ENCODE data around the gene PROM2. TPM values are rescaled to one million over a fixed set of nuclear protein-coding genes. Genes with fewer than 3 reads are reported as not detected.

Gene PROM2
- total RNA-seq, 1 donor from 2014 or later: 0.29 TPM

DNA sequence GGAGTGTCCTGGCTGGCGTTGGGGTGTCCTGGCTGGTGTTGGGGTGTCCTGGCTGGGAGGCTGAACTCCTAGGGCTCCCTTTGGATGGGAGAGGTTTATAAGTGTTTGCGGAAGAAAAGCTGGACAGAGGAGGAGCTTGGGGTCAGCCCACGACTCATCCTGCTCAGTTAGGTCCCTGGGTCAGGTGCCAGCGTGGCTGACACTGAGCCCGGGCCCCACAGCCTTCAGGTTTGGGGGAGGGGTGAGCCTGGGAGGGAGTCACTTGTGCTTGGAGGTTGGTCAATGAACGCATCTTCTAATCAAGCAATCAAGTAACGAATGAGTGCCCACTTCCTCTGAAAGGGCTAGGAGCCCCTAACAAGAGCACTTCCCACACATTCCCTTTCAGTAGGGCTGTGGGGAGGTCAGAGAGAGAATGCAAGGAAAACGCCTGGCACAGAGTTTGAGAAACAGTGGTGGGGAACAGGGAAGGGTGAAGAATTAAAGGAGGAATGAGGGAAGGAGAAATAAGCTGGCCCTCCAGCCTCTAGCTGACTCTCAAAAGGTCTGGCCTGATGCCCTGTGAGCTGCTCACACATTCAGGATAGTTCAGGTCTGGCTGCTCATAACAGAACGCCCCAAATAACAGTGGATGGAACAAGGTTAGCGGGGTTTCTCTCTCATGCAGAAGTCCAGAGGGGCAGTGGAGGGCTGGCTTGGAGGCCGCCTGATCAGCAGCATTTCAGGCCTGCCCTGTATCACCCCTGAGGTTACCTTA lies 23.6 kb downstream of the PROM2 start:
- no peak for DNase-seq (ENCODE audit: low spot score)

GRCh38 chr2:95298486-95299111 lies 24.4 kb downstream of the PROM2 start:
- Mint-ChIP-seq H3K4me1 (ENCODE audit: low read depth) (no peaks in the 10 kb centered on the region), H3K27ac (no peak overlapping the region), H3K36me3 (ENCODE audit: low read depth) (no peaks in the 10 kb centered on the region), H3K4me3 (no peak overlapping the region), H3K27me3 (ENCODE audit: insufficient read depth) (peaks cover 3% of the 10 kb centered on the region), H3K9me3 (no peaks in the 10 kb centered on the region)
- intact Hi-C loops (cut with micrococcal nuclease): no loop called here
- no peak for DNase-seq (ENCODE audit: low spot score)

More for the DNA sequence above, 23.6 kb downstream of the PROM2 start:
- intact Hi-C loops (cut with micrococcal nuclease): no loop called here
- Mint-ChIP-seq H3K9me3 (no peaks in the 10 kb centered on the region), H3K27me3 (ENCODE audit: insufficient read depth) (peaks cover 3% of the 10 kb centered on the region), H3K4me1 (ENCODE audit: low read depth) (no peaks in the 10 kb centered on the region), H3K27ac (no peak overlapping the region), H3K36me3 (ENCODE audit: low read depth) (no peaks in the 10 kb centered on the region), H3K4me3 (no peak overlapping the region)

GRCh38 chr2:95299961-95300360 lies 25.7 kb downstream of the PROM2 start:
- no peak for DNase-seq (ENCODE audit: low spot score)
- H3K27me3 Mint-ChIP-seq (ENCODE audit: insufficient read depth): peaks cover 3% of the 10 kb centered on the region
- intact Hi-C loops (cut with micrococcal nuclease): no loop called here
- no peaks in the 10 kb centered on the region for H3K4me1 Mint-ChIP-seq (ENCODE audit: low read depth)
- H3K27ac Mint-ChIP-seq: no peak overlapping the region
- no peak overlapping the region for H3K4me3 Mint-ChIP-seq
- H3K36me3 Mint-ChIP-seq (ENCODE audit: low read depth): no peaks in the 10 kb centered on the region
- no peaks in the 10 kb centered on the region for H3K9me3 Mint-ChIP-seq

DNA sequence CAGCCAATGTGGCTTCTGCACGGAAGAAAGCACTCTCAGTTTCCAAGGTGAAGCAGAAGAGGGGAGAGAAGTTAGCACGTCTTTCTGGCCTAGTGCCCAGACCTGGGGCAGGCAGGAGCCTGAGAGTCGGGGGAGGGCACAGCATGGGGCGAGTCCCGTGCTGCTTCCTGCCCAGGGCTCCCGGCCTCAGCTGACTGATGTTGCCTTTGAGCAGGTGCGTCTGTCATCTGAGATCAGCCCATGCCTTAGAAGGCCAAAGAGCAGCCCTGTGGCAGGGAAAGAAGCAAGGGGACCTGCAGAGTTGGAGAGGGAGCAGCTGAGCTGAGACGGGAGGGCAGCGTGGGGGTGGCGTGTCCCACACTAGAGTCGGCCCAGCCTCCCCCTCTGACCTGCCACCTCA lies 26.2 kb downstream of the PROM2 start:
- Mint-ChIP-seq H3K9me3 (no peaks in the 10 kb centered on the region), H3K4me1 (ENCODE audit: low read depth) (no peaks in the 10 kb centered on the region), H3K4me3 (no peak overlapping the region), H3K36me3 (ENCODE audit: low read depth) (no peaks in the 10 kb centered on the region), H3K27ac (no peak overlapping the region), H3K27me3 (ENCODE audit: insufficient read depth) (peaks cover 3% of the 10 kb centered on the region)
- no peak for DNase-seq (ENCODE audit: low spot score)
- intact Hi-C loops (cut with micrococcal nuclease): no loop called here

DNA sequence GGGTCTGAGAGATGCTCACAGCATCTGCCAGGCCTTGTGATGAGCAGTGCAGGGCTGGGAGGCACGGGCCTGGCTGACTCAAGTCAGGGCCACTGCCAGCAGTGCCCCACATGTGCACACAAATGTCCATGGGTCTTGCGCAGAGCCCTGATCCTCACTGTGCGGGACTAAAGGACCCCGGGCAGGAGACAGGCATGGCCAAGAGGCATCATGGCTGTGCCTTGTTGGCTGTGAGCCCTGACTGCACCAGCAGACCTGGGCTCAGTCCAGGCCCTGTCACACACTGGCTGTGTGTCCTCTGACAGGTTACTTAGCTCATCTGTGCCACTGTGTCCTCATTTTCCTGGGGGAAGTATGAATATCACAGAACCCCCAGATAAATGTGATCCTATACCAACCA lies 26.9 kb downstream of the PROM2 start:
- no peaks in the 10 kb centered on the region for H3K36me3 Mint-ChIP-seq (ENCODE audit: low read depth)
- H3K4me1 Mint-ChIP-seq (ENCODE audit: low read depth): no peaks in the 10 kb centered on the region
- H3K4me3 Mint-ChIP-seq: no peak overlapping the region
- no peak overlapping the region for H3K27ac Mint-ChIP-seq
- no peak for DNase-seq (ENCODE audit: low spot score)
- H3K9me3 Mint-ChIP-seq: no peaks in the 10 kb centered on the region
- peaks cover 3% of the 10 kb centered on the region for H3K27me3 Mint-ChIP-seq (ENCODE audit: insufficient read depth)
- intact Hi-C loops (cut with micrococcal nuclease): no loop called here

DNA sequence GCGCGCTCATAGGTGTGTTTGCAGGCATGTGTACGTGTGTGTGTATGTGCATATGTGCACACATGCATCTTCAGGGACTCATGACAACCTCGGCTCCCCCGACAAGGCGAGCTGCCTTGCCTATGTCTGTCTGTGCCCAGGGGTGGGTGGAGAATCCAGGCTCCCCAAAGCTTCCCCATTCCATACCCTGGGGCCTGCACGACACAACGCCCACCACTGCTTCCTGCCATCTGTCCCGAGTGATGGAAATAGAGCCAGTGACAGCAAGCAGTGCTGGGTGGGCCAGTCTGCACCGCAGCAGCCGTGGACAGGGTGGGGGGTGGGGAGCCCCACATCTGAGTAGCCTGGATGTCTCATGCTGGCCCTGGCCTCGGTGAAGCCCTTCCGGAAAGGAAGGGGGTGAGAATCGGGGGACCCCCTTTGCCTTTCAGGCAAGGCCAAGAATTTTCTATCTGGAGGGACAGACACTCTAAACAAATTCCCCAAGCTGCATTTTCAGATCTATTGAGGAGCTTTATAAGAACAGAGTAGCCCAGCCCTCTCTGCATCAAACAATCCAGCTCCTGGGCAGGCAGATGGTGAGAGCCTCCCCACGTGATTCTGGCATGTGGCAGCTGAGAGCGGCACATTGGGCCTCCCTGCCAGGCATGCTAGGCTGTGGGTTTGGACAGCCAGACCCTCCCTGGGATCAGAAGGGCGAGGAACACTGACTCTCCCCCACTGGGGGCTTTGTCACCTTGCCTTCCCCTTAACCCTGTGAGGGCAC lies 27.8 kb downstream of the PROM2 start:
- no peak for DNase-seq (ENCODE audit: low spot score)
- no peaks in the 10 kb centered on the region for H3K9me3 Mint-ChIP-seq
- intact Hi-C loops (cut with micrococcal nuclease): no loop called here
- H3K36me3 Mint-ChIP-seq (ENCODE audit: low read depth): no peaks in the 10 kb centered on the region
- H3K4me3 Mint-ChIP-seq: no peak overlapping the region
- peaks cover under 1% of the 10 kb centered on the region for H3K27me3 Mint-ChIP-seq (ENCODE audit: insufficient read depth)
- H3K4me1 Mint-ChIP-seq (ENCODE audit: low read depth): no peaks in the 10 kb centered on the region
- H3K27ac Mint-ChIP-seq: no peak overlapping the region

DNA sequence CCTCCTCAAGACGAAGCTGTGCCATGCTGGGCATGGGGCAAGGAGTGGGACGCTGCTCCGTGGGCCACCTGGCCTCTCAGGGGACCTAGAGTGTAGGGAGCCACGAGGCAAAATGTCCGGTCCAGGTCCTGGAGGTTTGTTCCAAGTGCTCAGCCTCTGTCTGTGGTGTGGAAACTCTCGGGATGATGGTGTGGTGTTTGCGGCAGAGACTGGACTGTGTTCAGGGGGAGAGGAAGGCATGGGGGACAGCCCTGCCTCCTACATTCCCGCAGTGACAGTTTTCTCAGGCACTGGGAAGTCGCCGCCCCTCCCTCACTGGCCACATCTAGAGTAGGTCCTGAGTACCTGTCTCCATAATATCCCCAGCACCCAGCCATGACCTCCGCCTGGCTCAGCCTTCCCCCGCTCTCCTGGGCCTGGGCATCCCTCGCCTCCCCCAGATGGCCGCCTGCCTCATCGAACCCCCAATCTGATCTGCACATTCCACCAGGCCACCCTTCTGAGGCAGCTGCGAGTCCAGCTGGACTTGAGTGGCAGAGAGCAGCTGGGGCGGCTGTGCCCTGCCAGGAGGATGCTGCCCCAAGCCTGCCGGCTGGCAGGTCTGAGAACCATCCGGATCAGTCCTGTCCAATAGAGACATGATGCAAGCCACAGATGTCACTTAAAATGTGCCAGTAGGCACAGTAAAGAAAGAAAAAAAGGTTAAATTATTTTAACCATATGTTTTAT lies 29.1 kb downstream of the PROM2 start:
- H3K36me3 Mint-ChIP-seq (ENCODE audit: low read depth): no peaks in the 10 kb centered on the region
- no peaks in the 10 kb centered on the region for H3K9me3 Mint-ChIP-seq
- no peaks in the 10 kb centered on the region for H3K4me1 Mint-ChIP-seq (ENCODE audit: low read depth)
- no peak for DNase-seq (ENCODE audit: low spot score)
- H3K4me3 Mint-ChIP-seq: no peak overlapping the region
- intact Hi-C loops (cut with micrococcal nuclease): no loop called here
- H3K27ac Mint-ChIP-seq: no peak overlapping the region
- H3K27me3 Mint-ChIP-seq (ENCODE audit: insufficient read depth): no peaks in the 10 kb centered on the region

DNA sequence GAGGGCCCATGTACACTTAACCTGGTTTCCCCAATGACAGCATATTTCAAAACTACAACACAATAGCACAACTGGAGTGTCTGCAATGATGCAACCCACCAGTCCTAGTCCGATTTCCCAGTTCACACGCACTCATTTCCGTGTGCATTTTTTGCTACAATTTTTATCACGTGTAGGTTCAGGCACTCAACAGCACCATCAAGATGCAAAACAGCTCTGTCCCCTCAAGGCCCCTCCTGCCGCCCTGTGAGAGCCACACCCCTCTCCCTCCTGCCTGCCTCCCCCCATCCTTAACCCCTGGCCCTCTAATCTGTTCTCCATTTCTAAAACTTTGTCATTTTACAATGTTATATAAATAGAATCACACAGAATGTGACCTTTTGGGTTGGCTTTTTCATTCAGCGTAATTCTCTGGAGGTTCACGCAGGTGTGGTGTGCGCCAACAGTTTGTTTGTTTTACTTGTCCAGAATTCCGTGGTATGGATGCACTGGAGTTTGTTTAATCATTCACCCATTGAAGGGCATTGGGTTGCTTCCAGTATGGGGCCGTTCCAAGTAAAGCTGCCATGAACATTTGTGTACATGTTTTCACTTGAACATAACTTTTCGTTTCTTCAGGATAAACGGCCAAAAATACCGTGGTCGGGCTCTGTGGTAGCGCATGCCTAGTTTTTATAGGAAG lies 31.3 kb downstream of the PROM2 start:
- Mint-ChIP-seq H3K27ac (no peak overlapping the region), H3K4me3 (no peak overlapping the region), H3K36me3 (ENCODE audit: low read depth) (no peaks in the 10 kb centered on the region), H3K9me3 (no peaks in the 10 kb centered on the region), H3K4me1 (ENCODE audit: low read depth) (no peaks in the 10 kb centered on the region), H3K27me3 (ENCODE audit: insufficient read depth) (no peaks in the 10 kb centered on the region)
- intact Hi-C loops (cut with micrococcal nuclease): no loop called here
- no peak for DNase-seq (ENCODE audit: low spot score)

DNA sequence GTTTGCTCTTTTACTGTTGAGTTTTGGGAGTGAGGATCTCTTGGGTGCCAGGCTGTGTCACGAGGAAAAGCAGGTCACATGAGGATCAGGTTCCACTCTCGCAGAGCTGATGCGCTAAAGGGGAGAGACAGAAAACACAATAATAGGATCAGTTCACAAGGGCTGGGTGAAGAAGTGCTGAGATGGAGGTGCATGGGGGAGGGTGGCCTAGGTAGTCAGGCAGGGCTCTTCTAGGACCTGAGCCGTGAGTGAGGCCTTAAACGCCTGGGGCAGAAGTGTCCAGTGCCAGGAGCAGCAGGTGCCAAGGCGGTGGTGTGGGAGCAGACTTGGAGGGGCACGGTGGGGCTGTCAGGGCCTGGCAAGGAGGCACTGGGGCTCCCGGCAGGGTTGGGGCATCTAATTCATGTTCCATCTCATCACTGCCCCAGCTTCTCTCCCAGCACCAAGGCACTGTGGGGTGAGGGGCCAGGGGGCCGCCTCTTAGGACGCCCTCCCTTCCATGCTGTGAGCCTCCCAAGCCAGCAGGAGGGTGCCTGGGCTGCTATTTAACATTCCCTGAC lies 32.2 kb downstream of the PROM2 start:
- H3K4me1 Mint-ChIP-seq (ENCODE audit: low read depth): no peaks in the 10 kb centered on the region
- DNase-seq (ENCODE audit: low spot score): no peak
- H3K9me3 Mint-ChIP-seq: no peaks in the 10 kb centered on the region
- H3K27ac Mint-ChIP-seq: no peak overlapping the region
- no peak overlapping the region for H3K4me3 Mint-ChIP-seq
- H3K36me3 Mint-ChIP-seq (ENCODE audit: low read depth): no peaks in the 10 kb centered on the region
- no peaks in the 10 kb centered on the region for H3K27me3 Mint-ChIP-seq (ENCODE audit: insufficient read depth)
- intact Hi-C loops (cut with micrococcal nuclease): no loop called here

- DNase-seq (ENCODE audit: low spot score): no peak
Observed at GRCh38 chr2:95307036-95307435, 32.8 kb downstream of the PROM2 start.

DNA sequence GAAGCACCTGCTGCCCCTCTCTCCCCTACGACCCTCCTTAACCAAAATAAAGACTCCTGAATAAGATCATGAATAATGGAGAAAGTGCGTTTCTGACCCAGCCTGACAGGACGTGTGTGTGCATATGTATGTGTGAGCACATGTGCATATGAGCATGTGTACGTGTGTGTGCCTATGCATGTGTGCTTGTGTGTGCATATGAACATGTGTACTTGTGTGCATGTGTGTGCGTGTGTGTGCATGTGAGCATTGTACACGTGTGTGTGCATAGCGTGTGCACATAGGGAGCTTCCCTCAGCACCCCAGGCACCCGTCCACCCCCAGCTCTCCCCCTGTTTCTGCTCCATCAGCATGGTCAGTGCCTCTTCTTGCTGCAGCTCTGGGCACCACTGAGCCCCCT lies 33.6 kb downstream of the PROM2 start:
- Mint-ChIP-seq H3K9me3 (no peaks in the 10 kb centered on the region), H3K27ac (no peak overlapping the region), H3K4me1 (ENCODE audit: low read depth) (no peaks in the 10 kb centered on the region), H3K27me3 (ENCODE audit: insufficient read depth) (no peaks in the 10 kb centered on the region), H3K4me3 (no peak overlapping the region), H3K36me3 (ENCODE audit: low read depth) (no peaks in the 10 kb centered on the region)
- DNase-seq (ENCODE audit: low spot score): no peak
- intact Hi-C loops (cut with micrococcal nuclease): no loop called here

More at GRCh38 chr2:95307036-95307435, 32.8 kb downstream of the PROM2 start:
- Mint-ChIP-seq H3K27me3 (ENCODE audit: insufficient read depth) (no peaks in the 10 kb centered on the region), H3K36me3 (ENCODE audit: low read depth) (no peaks in the 10 kb centered on the region), H3K4me1 (ENCODE audit: low read depth) (no peaks in the 10 kb centered on the region), H3K27ac (no peak overlapping the region), H3K4me3 (no peak overlapping the region), H3K9me3 (no peaks in the 10 kb centered on the region)
- intact Hi-C loops (cut with micrococcal nuclease): no loop called here

DNA sequence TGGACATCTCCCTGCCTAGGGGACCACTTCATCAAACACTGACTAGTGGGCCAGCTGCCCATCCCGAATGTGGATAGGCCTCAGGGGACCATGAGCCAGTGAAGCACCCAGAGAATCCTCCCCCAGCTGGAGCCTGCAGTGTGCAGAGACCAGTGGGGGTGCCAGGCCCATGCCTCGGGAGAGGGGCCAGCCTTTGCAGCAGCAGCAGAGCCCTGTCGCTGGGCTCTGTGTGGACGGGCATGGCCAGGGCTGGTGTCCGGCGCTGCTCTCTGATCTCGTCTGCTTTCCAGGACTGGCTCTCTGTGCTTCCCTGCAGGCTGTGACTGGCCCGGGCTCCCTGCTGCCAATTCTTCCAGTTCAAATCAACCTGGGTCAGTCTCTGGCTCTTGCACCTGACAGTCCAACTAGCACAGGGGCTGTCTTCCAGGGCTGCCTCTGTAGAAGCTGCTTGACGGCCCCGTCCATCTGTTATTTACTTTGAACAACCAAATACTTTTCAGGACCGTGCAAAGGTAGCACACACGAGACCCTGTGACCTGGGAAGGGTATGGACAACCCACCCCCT lies 34.3 kb downstream of the PROM2 start:
- no peaks in the 10 kb centered on the region for H3K9me3 Mint-ChIP-seq
- no peak overlapping the region for H3K4me3 Mint-ChIP-seq
- intact Hi-C loops (cut with micrococcal nuclease): no loop called here
- no peaks in the 10 kb centered on the region for H3K4me1 Mint-ChIP-seq (ENCODE audit: low read depth)
- no peaks in the 10 kb centered on the region for H3K36me3 Mint-ChIP-seq (ENCODE audit: low read depth)
- DNase-seq (ENCODE audit: low spot score): no peak
- H3K27ac Mint-ChIP-seq: no peak overlapping the region
- H3K27me3 Mint-ChIP-seq (ENCODE audit: insufficient read depth): no peaks in the 10 kb centered on the region

Data from activated T-helper 1 cell treated with anti-CD3 and anti-CD28 coated beads, Interleukin-12 subunit alpha, Interleukin-12 subunit beta, Interleukin-2, Interleukin-4 antibody, amounts not matched to agents 30 ng/mL and 10 ng/mL and 1 ng/mL, durations not matched to agents 14 hours and 24 hours and 36 hours (primary cell).